Right lobe of liver (tissue), 4 donors: ENCODE measurements around the gene ANKS1B.
A peak's percentile ranks its signal among the peaks of the same experiment; 100 is the strongest.

Experiments used
- CTCF ChIP-seq, 4 donors: fragments of 200-600 bp in 3 of 4; fragments of 450-650 bp in 1 of 4; IDR thresholded peaks; one replicate each; pipeline versions ENCODE4 v1.5.1 to v1.8.0; 2016 to 2022; ENCODE audit warnings: antibody characterized with exemption in 4 of 4, mild to moderate bottlenecking in 2 of 4
- POLR2A ChIP-seq: fragments of 450-650 bp; IDR thresholded peaks from one replicate; pipeline ENCODE4 v1.6.1; 2017; ENCODE audit warnings: antibody characterized with exemption, mild to moderate bottlenecking
- donor health status: DM: no; HTN: no; CAD: no.
- donor health status: DM: no; HTN: no; CAD: no.
- donor health status: DM: no; HTN: yes; CAD: no.

GRCh38 chr12:99386907-99387306, 597.8 kb downstream of the ANKS1B start:
- TF ChIP-seq POLR2A (no peak), CTCF (IDR thresholded peaks at IDR 0.05) (peak; percentile 13 to 25 (median 20))
